ENCODE data around the gene CNKSR1. TPM values are rescaled to one million over a fixed set of nuclear protein-coding genes. Genes with fewer than 3 reads are reported as not detected.

Gene CNKSR1
- total RNA-seq, 1 donor from 2014 or later, result 1.7 TPM

- peak; percentile 79 for DNase-seq
- ATAC-seq, result peak; percentile 77
Measured at GRCh38 chr1:26158908-26159742, 18.2 kb upstream of the CNKSR1 start, which contains the start of gene FAM110D. FAM110D (plus strand) TSS chr1:26159079; CDS start chr1:26161292, 2,213 bp downstream.

GRCh38 chr1:26159743-26160039 lies 17.6 kb upstream of the CNKSR1 start:
- no peak for DNase-seq
- intact Hi-C loops (cut with micrococcal nuclease), result loop anchor here (10.0 kb wide), 1 partner anchor 55 kb away; no protein-coding TSS in a partner anchor
- no peak for ATAC-seq

More at GRCh38 chr1:26158908-26159742, 18.2 kb upstream of the CNKSR1 start, which contains the start of gene FAM110D:
- intact Hi-C loops (cut with micrococcal nuclease), result no loop called here

DNA sequence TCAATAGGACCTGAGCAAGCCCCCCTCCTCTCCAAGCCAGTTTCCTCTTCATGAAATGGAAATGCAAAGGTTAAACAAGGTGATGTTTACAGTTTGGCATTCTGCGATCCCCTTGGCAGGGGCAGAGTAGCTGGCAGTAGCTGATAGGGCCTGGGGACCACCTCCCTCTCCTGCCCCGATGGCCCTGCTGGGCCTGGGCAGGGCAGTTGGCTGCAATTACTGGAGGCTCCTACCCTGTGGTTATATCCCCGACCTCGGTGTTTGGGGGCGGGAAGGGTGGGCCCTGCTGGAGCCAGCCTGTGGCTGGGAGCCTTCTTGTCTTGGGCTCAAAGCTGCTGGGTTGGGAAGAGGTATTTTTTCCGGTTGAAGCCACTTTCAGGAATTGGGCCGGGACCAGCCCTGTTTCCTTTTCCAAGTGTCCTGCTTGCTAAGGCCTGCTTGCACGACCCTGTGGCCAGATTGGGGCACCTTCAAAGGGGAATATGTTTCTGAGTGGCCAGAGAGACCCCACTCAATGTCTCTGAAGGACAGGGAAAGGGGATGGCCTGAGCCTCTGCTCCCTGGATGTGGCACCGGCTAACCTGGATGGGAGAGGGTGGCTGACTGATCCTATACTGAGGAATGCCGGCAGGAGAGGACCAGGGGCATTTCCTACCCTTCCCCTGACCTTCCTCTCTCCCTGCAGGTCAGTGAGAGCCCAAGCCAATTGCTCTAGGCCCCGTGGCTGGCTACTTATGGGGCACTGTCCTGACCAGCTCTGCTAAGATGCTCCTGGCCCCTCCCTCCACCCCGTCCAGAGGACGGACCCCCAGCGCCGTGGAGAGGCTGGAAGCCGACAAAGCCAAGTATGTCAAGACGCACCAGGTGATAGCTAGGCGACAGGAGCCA lies 16.5 kb upstream of the CNKSR1 start:
- ATAC-seq, result peak; percentile 10
- intact Hi-C loops (cut with micrococcal nuclease), result loop anchor here (10.0 kb wide), 1 partner anchor 56 kb away; no protein-coding TSS in a partner anchor
- no peak for DNase-seq

DNA sequence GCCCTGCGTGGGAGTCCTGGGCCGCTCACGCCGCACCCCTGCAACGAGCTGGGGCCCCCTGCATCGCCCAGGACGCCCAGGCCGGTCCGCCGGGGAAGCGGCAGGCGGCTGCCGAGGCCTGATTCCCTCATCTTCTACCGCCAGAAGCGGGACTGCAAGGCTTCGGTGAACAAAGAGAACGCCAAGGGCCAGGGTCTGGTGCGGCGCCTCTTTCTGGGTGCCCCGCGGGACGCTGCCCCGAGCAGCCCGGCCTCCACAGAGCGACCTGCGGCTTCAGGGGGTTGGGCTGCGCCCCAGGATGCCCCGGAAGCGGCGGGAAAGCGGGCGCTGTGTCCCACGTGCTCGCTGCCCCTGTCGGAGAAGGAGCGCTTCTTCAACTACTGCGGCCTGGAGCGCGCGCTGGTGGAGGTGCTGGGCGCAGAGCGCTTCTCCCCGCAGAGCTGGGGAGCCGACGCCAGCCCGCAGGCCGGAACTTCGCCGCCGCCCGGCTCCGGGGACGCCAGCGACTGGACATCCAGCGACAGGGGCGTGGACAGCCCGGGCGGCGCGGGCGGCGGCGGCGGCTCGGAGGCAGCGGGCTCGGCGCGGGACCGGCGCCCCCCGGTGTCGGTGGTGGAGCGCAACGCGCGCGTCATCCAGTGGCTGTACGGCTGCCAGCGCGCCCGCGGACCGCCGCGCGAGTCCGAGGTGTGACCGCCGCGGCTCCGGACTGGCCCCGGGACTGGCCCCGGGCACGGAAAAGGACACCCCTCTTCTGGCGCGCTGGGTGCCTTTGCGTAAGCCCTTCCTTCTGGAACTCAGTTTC lies 15.7 kb upstream of the CNKSR1 start:
- intact Hi-C loops (cut with micrococcal nuclease), result loop anchor here (10.0 kb wide), 1 partner anchor 57 kb away; no protein-coding TSS in a partner anchor
- DNase-seq (peak; percentile 89), ATAC-seq (peak; percentile 67)

DNA sequence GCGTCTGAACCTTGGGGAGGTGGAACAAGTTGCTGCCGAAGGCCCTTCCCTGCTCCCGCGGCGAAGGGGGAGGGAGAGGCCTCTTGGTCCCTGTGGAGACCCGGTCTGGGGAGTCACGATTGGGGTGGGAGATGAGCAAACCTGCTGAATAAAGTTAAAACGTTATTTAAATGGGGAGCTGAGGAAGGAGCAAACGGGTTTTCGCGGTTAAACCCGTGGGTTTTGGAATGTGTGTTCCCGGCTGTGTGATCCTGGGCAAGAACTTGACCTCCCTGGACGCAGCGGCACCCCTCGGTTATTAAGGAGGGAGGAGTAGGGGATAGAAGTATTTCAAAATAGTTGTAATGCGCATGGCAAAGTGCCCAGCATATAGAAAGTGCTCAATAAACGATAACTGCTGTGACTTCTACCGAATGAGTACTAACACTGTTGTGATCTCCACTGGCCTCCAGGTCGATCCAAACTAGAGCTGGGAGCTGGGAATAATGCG lies 15.0 kb upstream of the CNKSR1 start:
- DNase-seq (no peak), ATAC-seq (no peak)
- intact Hi-C loops (cut with micrococcal nuclease), result loop anchor here (10.0 kb wide), 1 partner anchor 57 kb away; no protein-coding TSS in a partner anchor

DNA sequence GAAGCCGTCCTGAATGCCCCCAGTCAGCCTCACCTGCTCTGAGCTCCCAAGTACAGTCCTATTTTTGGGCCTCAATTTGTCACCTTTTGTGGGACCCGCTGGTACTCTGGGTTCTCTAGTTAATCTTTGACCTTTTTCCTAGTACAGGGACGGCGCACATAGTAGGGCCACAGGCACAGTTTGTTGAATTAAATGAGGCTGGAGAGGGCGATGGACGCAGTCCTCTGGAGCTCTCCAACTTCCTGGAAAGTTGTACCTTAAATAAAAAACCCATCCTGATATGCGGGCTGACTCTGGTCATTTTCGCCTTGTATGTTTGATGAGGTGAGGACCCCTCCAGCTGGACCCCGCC lies 13.6 kb upstream of the CNKSR1 start:
- no peak for DNase-seq
- no peak for ATAC-seq
- intact Hi-C loops (cut with micrococcal nuclease), result loop anchor here (10.0 kb wide), 1 partner anchor 59 kb away; no protein-coding TSS in a partner anchor

DNA sequence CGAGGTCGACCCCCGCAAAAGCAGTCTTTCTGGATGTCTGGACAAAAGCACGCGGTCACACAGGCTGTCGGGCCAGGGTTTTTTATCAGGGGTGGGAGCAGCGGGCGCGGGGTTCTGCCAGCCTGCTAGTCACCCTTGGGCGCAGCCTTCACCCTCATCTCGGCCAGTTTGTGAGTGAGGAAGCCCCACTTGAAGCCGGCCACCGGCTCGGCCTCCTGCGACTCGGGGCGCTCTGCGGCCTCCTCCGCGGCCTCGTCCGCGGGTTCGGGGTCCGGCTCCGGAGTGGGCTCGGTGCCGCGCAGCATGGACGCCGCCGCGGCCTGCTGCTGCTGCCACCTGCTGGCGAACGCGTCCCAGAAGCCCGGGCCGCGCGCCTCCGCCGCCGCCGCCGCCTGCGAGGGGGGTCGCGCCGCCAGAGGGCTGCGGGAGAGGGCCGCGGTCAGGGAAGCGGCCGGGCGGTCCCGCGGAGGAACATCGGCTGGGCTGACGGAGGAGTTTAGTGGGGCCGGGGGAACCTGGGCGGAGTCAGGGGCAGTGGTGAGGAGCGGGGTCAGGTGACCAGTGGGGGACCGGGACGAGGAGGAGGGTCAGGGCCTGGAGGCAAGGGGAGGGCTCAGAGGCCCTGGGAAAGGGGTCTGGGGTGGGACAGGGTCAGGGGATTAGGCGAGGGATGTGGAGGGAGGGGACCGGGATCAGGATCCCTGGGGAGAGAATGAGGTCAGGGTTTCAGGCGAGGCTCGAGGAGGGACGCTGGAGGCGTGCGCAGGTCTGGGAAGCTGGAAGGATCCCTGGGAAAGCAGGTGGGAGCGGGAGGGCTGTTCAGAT lies 13.0 kb upstream of the CNKSR1 start:
- ATAC-seq, result peak; percentile 30
- DNase-seq, result peak; percentile 74
- intact Hi-C loops (cut with micrococcal nuclease), result loop anchor here (10.0 kb wide), 1 partner anchor 59 kb away; no protein-coding TSS in a partner anchor

GRCh38 chr1:26164861-26165842 lies 12.1 kb upstream of the CNKSR1 start:
- ATAC-seq, result no peak
- intact Hi-C loops (cut with micrococcal nuclease), result loop anchor here (10.0 kb wide), 1 partner anchor 60 kb away; no protein-coding TSS in a partner anchor
- DNase-seq, result no peak

- no peak for DNase-seq
- ATAC-seq, result no peak
- intact Hi-C loops (cut with micrococcal nuclease), result loop anchor here (10.0 kb wide), 1 partner anchor 62 kb away; no protein-coding TSS in a partner anchor
Measured at GRCh38 chr1:26166719-26167281, 10.5 kb upstream of the CNKSR1 start.

DNA sequence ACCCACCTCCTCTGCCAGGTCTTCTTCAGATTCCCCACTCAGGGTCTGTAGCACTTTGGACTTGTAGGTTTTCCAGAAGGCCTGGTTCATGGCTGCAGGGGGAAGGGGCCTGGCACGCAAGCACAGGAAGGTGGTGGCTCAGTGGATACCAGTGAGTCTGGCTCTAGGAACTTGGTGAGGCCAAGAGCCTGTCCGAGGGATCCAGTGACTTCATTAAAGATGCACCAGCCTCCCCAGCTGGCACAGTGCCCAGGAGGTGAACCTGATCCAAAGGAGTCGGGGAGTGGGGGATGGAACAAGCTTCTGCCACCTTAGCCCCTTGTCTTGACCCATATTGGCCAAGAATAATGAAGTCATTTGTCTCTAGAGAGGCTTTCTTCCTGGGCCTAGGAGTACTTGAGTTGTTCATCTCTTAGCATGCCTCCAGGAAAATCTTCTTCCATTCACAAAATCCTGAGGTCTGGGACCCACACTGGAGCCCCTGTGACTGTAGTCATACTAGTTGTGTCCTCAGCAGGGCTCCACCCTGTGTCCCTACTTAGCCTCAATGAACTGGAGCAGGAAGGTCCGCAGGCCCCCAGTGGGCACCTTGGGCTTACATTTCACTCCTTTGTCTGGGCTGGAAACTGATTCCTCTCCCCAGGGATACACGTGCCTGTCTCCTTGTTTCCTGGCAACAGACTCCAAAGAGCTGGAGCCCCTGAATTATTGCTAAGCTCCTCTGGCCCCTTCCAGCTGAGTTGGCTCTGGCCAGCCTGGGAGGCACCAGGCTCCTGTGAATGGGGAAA lies 8.7 kb upstream of the CNKSR1 start, which contains the start of gene C1orf232:
C1orf232 (minus strand) TSS at position 554 of the 788 bp plus-strand sequence; CDS start at position 90, 464 bp downstream.
- intact Hi-C loops (cut with micrococcal nuclease), result loop anchor here (10.0 kb wide), 1 partner anchor 64 kb away; no protein-coding TSS in a partner anchor
- ATAC-seq (no peak), DNase-seq (no peak)

DNA sequence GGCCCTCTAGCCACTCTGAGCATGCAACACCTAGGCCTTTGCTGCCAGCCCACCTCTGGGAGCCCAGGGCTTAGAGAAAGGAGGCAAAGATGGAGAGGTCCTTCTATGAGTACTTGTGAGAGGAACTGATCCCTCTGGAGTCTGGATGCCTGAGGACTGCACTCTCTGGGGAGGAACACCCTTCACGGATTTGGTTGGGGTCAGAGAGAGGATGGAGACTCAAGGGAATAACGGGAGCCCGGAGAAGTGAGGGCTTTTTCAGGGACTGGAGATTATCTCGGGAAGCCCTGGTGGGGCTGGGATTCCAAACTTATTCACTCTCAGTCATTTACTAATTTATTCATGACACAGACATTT lies 8.1 kb upstream of the CNKSR1 start:
- DNase-seq, result no peak
- intact Hi-C loops (cut with micrococcal nuclease), result loop anchor here (10.0 kb wide), 1 partner anchor 64 kb away; no protein-coding TSS in a partner anchor
- ATAC-seq, result no peak

- DNase-seq (peak; percentile 96), ATAC-seq (peak; percentile 96)
- intact Hi-C loops (cut with micrococcal nuclease), result loop anchor here (10.0 kb wide), 1 partner anchor 65 kb away; no protein-coding TSS in a partner anchor
Measured at GRCh38 chr1:26169669-26170471, 7.4 kb upstream of the CNKSR1 start, which contains the start of gene ZNF593. ZNF593 (plus strand) TSS chr1:26169908; CDS start chr1:26169984, 76 bp downstream.

- DNase-seq (no peak), ATAC-seq (no peak)
- intact Hi-C loops (cut with micrococcal nuclease), result no loop called here
Measured at GRCh38 chr1:26170472-26170821, 6.8 kb upstream of the CNKSR1 start.

Data from left ventricle myocardium superior (tissue), 1 donor.